Adrenal gland (tissue), 12 donors: Measurements from ENCODE around the gene ANO2. TPM values are rescaled to one million over a fixed set of nuclear protein-coding genes. Genes with fewer than 3 reads are reported as not detected.

Source experiments
- DNase-seq, 7 donors: peaks; one replicate each; pipeline ENCODE4 v3.0.0-alpha.2; 2019 to 2020
- H3K27ac ChIP-seq, 5 donors: fragments of 200-600 bp; sonication (generic) in 4 of 5; 1 replicate in 3 of 5; 2 replicates in 2 of 5; pipeline versions ENCODE4 v1.5.1 to v1.8.0; 2016 to 2020; ENCODE audit warnings: mild to moderate bottlenecking in 1 of 5
- H3K27me3 ChIP-seq: fragments of 200-600 bp; 2 replicates; pipeline ENCODE4 v1.8.0; 2021
- H3K36me3 ChIP-seq, 2 donors: fragments of 200-600 bp; replicated peaks in 1 of 2; 1 replicate in 1 of 2; 2 replicates in 1 of 2; pipeline versions ENCODE4 v1.5.1 to v1.8.0; 2018 to 2022
- H3K4me1 ChIP-seq, 2 donors: fragments of 200-600 bp; replicated peaks in 1 of 2; 1 replicate in 1 of 2; 2 replicates in 1 of 2; pipeline versions ENCODE4 v1.5.1 to v1.8.0; 2018 to 2021
- H3K4me3 ChIP-seq, 4 donors: fragments of 200-600 bp; sonication (generic) in 3 of 4; one replicate each; pipeline ENCODE4 v1.5.1; 2016 to 2018
- H3K9me3 ChIP-seq, 3 donors: fragments of 200-600 bp; sonication (generic) in 1 of 3; replicated peaks in 1 of 3; 1 replicate in 2 of 3; 2 replicates in 1 of 3; pipeline versions ENCODE4 v1.5.1 to v1.8.0; 2016 to 2021
- CTCF ChIP-seq, 6 experiments: fragments of 450-650 bp in 4 of 6; fragments of 200-600 bp in 2 of 6; sonication (generic) in 1 of 6; IDR thresholded peaks; 1 replicate in 5 of 6; 2 replicates in 1 of 6; pipeline versions ENCODE4 v1.5.1 to v1.8.0; 2016 to 2021; ENCODE audit warnings: antibody characterized with exemption in 6 of 6, mild to moderate bottlenecking in 2 of 6, moderate library complexity in 1 of 6
- POLR2A ChIP-seq, 2 donors: fragments of 450-650 bp; IDR thresholded peaks; one replicate each; pipeline ENCODE4 v1.6.1; 2017; ENCODE audit warnings: antibody characterized with exemption in 2 of 2, mild to moderate bottlenecking in 2 of 2, moderate library complexity in 1 of 2
- WGBS, 4 donors: extraction: QIAGEN DNeasy Blood & Tissue Kit in 2 of 4; methylation state at CpG; one replicate each; pipeline versions ENCODE4 v1.1.5 to v1.1.7; 2013 to 2017; 5-methylcytosine and 5-hydroxymethylcytosine counted together
- intact Hi-C, 2 donors: fragments of 100-400 bp; cut with DNase I; formaldehyde crosslinking; loops; one replicate each; pipeline versions ENCODE4 v1.14.1 to v1.15.0; 2022 to 2023
- polyA plus RNA-seq, 3 donors: library from polyadenylated mRNA; stranded (reverse); fragments of 200-250 nt in 2 of 3; fragments of 350-450 nt in 1 of 3; fragmentation: Illumina TruSeq in 1 of 3; extraction: RNeasy Lipid Tissue Mini Kit (QIAGEN cat#74804) in 1 of 3; gene quantifications; one replicate each; pipeline ENCODE4 v1.2.3, GENCODE V29; 2013 to 2014
- total RNA-seq, 9 donors: library from RNA; depleted of rRNA in 4 of 9; stranded (reverse); fragments of >200 nt in 4 of 9; fragments of 120-200 nt in 1 of 9; fragmentation: NEBNext Ultra II Directional in 1 of 9; extraction: Animal tissue kit (Norgen Biotek cat#: 25700) in 1 of 9; gene quantifications; one replicate each; pipeline versions ENCODE4 v1.1.0 to v1.2.4, GENCODE V29; 2013 to 2023
- donor health status: healthy with polysubstance abuse.
- donor health status: Bipolar disorder and iron deficiency.
- donor health status: DM: yes; HTN: yes; CAD: no.
- donor health status: DM: no; HTN: no; CAD: no.
- donor health status: DM: no; HTN: no; CAD: no.
- donor health status: DM: yes; HTN: yes; CAD: no.

ANO2 gene
- total and polyA plus RNA-seq, 12 donors, result 0.17 to 1.8 (median 0.88) TPM; not detected in 1

GRCh38 chr12:5905757-5906156, 39.3 kb downstream of the ANO2 start:
- TF ChIP-seq POLR2A (IDR thresholded peaks at IDR 0.05) (no peak), CTCF (IDR thresholded peaks at IDR 0.05) (no peak)
- WGBS, 4 donors, result 84 to 96% (median 89%) methylated on average over 4 of the region's 4 CpGs
- intact Hi-C loops, result no loop called here
- H3K9me3 ChIP-seq, result no peaks in the 10 kb centered on the region
- no peak overlapping the region for H3K4me3 ChIP-seq
- H3K4me1 ChIP-seq, result no peaks in the 10 kb centered on the region
- no peaks in the 10 kb centered on the region for H3K27me3 ChIP-seq
- no peaks in the 10 kb centered on the region for H3K36me3 ChIP-seq
- peak in 1 of 7 donors; percentile 6 for DNase-seq
- no peak overlapping the region for H3K27ac ChIP-seq

- WGBS, 4 donors, result 66 to 81% (median 70%) methylated on average over 3 to 6 of the region's 6 CpGs
- no peak overlapping the region for H3K27ac ChIP-seq
- no peaks in the 10 kb centered on the region for H3K4me1 ChIP-seq
- peak in 1 of 7 donors; percentile 3 for DNase-seq
- no peak overlapping the region for H3K4me3 ChIP-seq
- no peaks in the 10 kb centered on the region for H3K36me3 ChIP-seq
- no peaks in the 10 kb centered on the region for H3K9me3 ChIP-seq
- TF ChIP-seq POLR2A (IDR thresholded peaks at IDR 0.05) (no peak), CTCF (IDR thresholded peaks at IDR 0.05) (no peak)
- no peaks in the 10 kb centered on the region for H3K27me3 ChIP-seq
- intact Hi-C loops, result no loop called here
These were observed 40.1 kb downstream of the ANO2 start for GRCh38 chr12:5904969-5905368.

GRCh38 chr12:5904441-5904840, 40.6 kb downstream of the ANO2 start:
- DNase-seq, result peak in 1 of 7 donors; percentile 4
- no peaks in the 10 kb centered on the region for H3K27me3 ChIP-seq
- no peaks in the 10 kb centered on the region for H3K36me3 ChIP-seq
- H3K4me3 ChIP-seq, result no peak overlapping the region
- intact Hi-C loops, result no loop called here
- H3K4me1 ChIP-seq, result no peaks in the 10 kb centered on the region
- no peaks in the 10 kb centered on the region for H3K9me3 ChIP-seq
- no peak for TF ChIP-seq CTCF (IDR thresholded peaks at IDR 0.05)
- no peak for TF ChIP-seq POLR2A (IDR thresholded peaks at IDR 0.05)
- 77 to 88% (median 86%) methylated on average over 3 to 11 of the region's 11 CpGs for WGBS, 4 donors
- H3K27ac ChIP-seq, result no peak overlapping the region

GRCh38 chr12:5902736-5903135, 42.3 kb downstream of the ANO2 start:
- 90 to 95% (median 93%) methylated on average over 2 of the region's 2 CpGs for WGBS, 4 donors

More at GRCh38 chr12:5902736-5903135, 42.3 kb downstream of the ANO2 start:
- TF ChIP-seq CTCF (IDR thresholded peaks at IDR 0.05) (no peak), POLR2A (IDR thresholded peaks at IDR 0.05) (no peak)
- intact Hi-C loops, result no loop called here
- Histone ChIP-seq H3K36me3 (no peaks in the 10 kb centered on the region), H3K4me3 (no peak overlapping the region), H3K9me3 (no peaks in the 10 kb centered on the region), H3K4me1 (no peaks in the 10 kb centered on the region), H3K27me3 (no peaks in the 10 kb centered on the region), H3K27ac (no peak overlapping the region)
- no peak for DNase-seq
